ENCODE results near the gene ATIC. TPM values are rescaled to one million over a fixed set of nuclear protein-coding genes. Genes with fewer than 3 reads are reported as not detected.

The ATIC gene
- total RNA-seq, 1 donor from 2014 or later, result 19.3 TPM

- peaks cover 2 to 28% (median 9%) of the 10 kb centered on the region in 3 donors for H3K36me3 ChIP-seq (ENCODE audit: control insufficient read depth in 3 of 3, insufficient read depth in 3 of 3, low read length in 3 of 3)
These were observed 82.4 kb downstream of the ATIC start for GRCh38 chr2:215394102-215394805.

GRCh38 chr2:215395687-215396460, 84.0 kb downstream of the ATIC start:
- Histone ChIP-seq H3K36me3 (ENCODE audit: control insufficient read depth in 3 of 3, insufficient read depth in 3 of 3, low read length in 3 of 3) (peaks cover 2 to 27% (median 5%) of the 10 kb centered on the region in 3 donors), H3K27ac (ENCODE audit: low read depth, low read length) (no peak overlapping the region), H3K9ac (ENCODE audit: low read depth in 1 of 3, low read length in 3 of 3) (no peak overlapping the region)

More at GRCh38 chr2:215394102-215394805, 82.4 kb downstream of the ATIC start:
- H3K27ac ChIP-seq (ENCODE audit: low read depth, low read length), result no peak overlapping the region
- no peaks in the 10 kb centered on the region for H3K27me3 ChIP-seq (ENCODE audit: control insufficient read depth in 3 of 3, insufficient read depth in 3 of 3, low read length in 3 of 3)
- H3K9me3 ChIP-seq (ENCODE audit: control insufficient read depth in 3 of 3, low read length in 3 of 3), result no peaks in the 10 kb centered on the region
- no peak overlapping the region for H3K4me3 ChIP-seq (ENCODE audit: low read length in 3 of 3)
- no peak overlapping the region for H3K9ac ChIP-seq (ENCODE audit: low read depth in 1 of 3, low read length in 3 of 3)
- H3K4me1 ChIP-seq (ENCODE audit: control insufficient read depth in 3 of 3, insufficient read depth in 3 of 3, low read length in 3 of 3), result peaks cover 0 to 2% (median 0%) of the 10 kb centered on the region in 3 donors

GRCh38 chr2:215396595-215397313, 84.9 kb downstream of the ATIC start:
- Histone ChIP-seq H3K27me3 (ENCODE audit: control insufficient read depth in 3 of 3, insufficient read depth in 3 of 3, low read length in 3 of 3) (no peaks in the 10 kb centered on the region), H3K4me1 (ENCODE audit: control insufficient read depth in 3 of 3, insufficient read depth in 3 of 3, low read length in 3 of 3) (peaks cover 0 to 2% (median 0%) of the 10 kb centered on the region in 3 donors), H3K9ac (ENCODE audit: low read depth in 1 of 3, low read length in 3 of 3) (no peak overlapping the region), H3K9me3 (ENCODE audit: control insufficient read depth in 3 of 3, low read length in 3 of 3) (no peaks in the 10 kb centered on the region), H3K27ac (ENCODE audit: low read depth, low read length) (no peak overlapping the region), H3K4me3 (ENCODE audit: low read length in 3 of 3) (no peak overlapping the region), H3K36me3 (ENCODE audit: control insufficient read depth in 3 of 3, insufficient read depth in 3 of 3, low read length in 3 of 3) (peaks cover 2 to 27% (median 5%) of the 10 kb centered on the region in 3 donors)

More at GRCh38 chr2:215395687-215396460, 84.0 kb downstream of the ATIC start:
- H3K9me3 ChIP-seq (ENCODE audit: control insufficient read depth in 3 of 3, low read length in 3 of 3), result no peaks in the 10 kb centered on the region
- no peaks in the 10 kb centered on the region for H3K27me3 ChIP-seq (ENCODE audit: control insufficient read depth in 3 of 3, insufficient read depth in 3 of 3, low read length in 3 of 3)
- no peak overlapping the region for H3K4me3 ChIP-seq (ENCODE audit: low read length in 3 of 3)
- H3K4me1 ChIP-seq (ENCODE audit: control insufficient read depth in 3 of 3, insufficient read depth in 3 of 3, low read length in 3 of 3), result peaks cover 0 to 2% (median 0%) of the 10 kb centered on the region in 3 donors

GRCh38 chr2:215397632-215398341, 85.9 kb downstream of the ATIC start:
- Histone ChIP-seq H3K36me3 (ENCODE audit: control insufficient read depth in 3 of 3, insufficient read depth in 3 of 3, low read length in 3 of 3) (peaks cover 2 to 21% (median 5%) of the 10 kb centered on the region in 3 donors), H3K9ac (ENCODE audit: low read depth in 1 of 3, low read length in 3 of 3) (no peak overlapping the region), H3K27ac (ENCODE audit: low read depth, low read length) (no peak overlapping the region), H3K9me3 (ENCODE audit: control insufficient read depth in 3 of 3, low read length in 3 of 3) (no peaks in the 10 kb centered on the region), H3K4me1 (ENCODE audit: control insufficient read depth in 3 of 3, insufficient read depth in 3 of 3, low read length in 3 of 3) (peaks cover 0 to 2% (median 0%) of the 10 kb centered on the region in 3 donors), H3K4me3 (ENCODE audit: low read length in 3 of 3) (no peak overlapping the region), H3K27me3 (ENCODE audit: control insufficient read depth in 3 of 3, insufficient read depth in 3 of 3, low read length in 3 of 3) (no peaks in the 10 kb centered on the region)

- Histone ChIP-seq H3K36me3 (ENCODE audit: control insufficient read depth in 3 of 3, insufficient read depth in 3 of 3, low read length in 3 of 3) (peaks cover 0 to 15% (median 3%) of the 10 kb centered on the region in 3 donors), H3K4me1 (ENCODE audit: control insufficient read depth in 3 of 3, insufficient read depth in 3 of 3, low read length in 3 of 3) (peaks cover 0 to 2% (median 0%) of the 10 kb centered on the region in 3 donors), H3K4me3 (ENCODE audit: low read length in 3 of 3) (no peak overlapping the region), H3K27me3 (ENCODE audit: control insufficient read depth in 3 of 3, insufficient read depth in 3 of 3, low read length in 3 of 3) (no peaks in the 10 kb centered on the region), H3K27ac (ENCODE audit: low read depth, low read length) (no peak overlapping the region), H3K9me3 (ENCODE audit: control insufficient read depth in 3 of 3, low read length in 3 of 3) (no peaks in the 10 kb centered on the region), H3K9ac (ENCODE audit: low read depth in 1 of 3, low read length in 3 of 3) (no peak overlapping the region)
These were observed 87.3 kb downstream of the ATIC start for GRCh38 chr2:215399067-215399716.

Other genes with a start within 250 kb of the ATIC start
- gene ABCA12, start 173.4 kb upstream of the ATIC start, total RNA-seq, result not detected
- 301 TPM for gene FN1, start 124.0 kb downstream of the ATIC start, total RNA-seq